HCT116 (cell line): ENCODE measurements around the gene ZNF280C. TPM values are rescaled to one million over a fixed set of nuclear protein-coding genes. Genes with fewer than 3 reads are reported as not detected.

Source experiments
- ATAC-seq: fragments of 200-7000 bp; cut with Tn5 transposase; 2 replicates; pipeline ENCODE4 v1.9.1; 2020; ENCODE audit warnings: mild to moderate bottlenecking, moderate library complexity
- BruUV-seq: library from RNA; stranded (reverse); fragments of 400-500 nt; replicated peaks from 2 replicates; lab custom pipeline; 2021; lab: Mats Ljungman, UMichigan
- CTCF ChIA-PET: fragments of 300-600 bp; sonication (Branson Sonifier 250); formaldehyde crosslinking; loops from one replicate; lab custom pipeline; 2021; ENCODE audit warnings: antibody characterized with exemption; lab: Charles Lee
- POLR2A ChIA-PET: fragments of 300-600, 350-600 bp; sonication (Branson Sonifier 250); formaldehyde crosslinking; loops from one replicate; lab custom pipeline; 2021; ENCODE audit warnings: antibody characterized with exemption; lab: Charles Lee
- RAD21 ChIA-PET, 2 experiments: fragments of 300-600 bp; sonication (Branson Sonifier 250); formaldehyde crosslinking; loops; one replicate each; lab custom pipeline; 2023; ENCODE audit warnings: low total read pairs in 2 of 2; ENCODE audit not compliant: uncharacterized antibody in 2 of 2, unreplicated experiment in 2 of 2, low non-redundant PET in 1 of 2; lab: Charles Lee
- DNase-seq: peaks from one replicate; pipeline ENCODE4 v3.0.0-alpha.2; 2010; ENCODE audit warnings: low read depth, low spot score
- H2AFZ ChIP-seq: fragments of 200-600 bp; shearing (Covaris generic), sonication (generic); 2 replicates; pipeline ENCODE4 v1.6.1; 2017; ENCODE audit warnings: low read depth, mixed run types, mixed read lengths, antibody characterized with exemption, low read length; ENCODE audit not compliant: poor library complexity, severe bottlenecking
- H3K27ac ChIP-seq: 2 replicates; pipeline ENCODE4 v1.5.1; 2012; ENCODE audit warnings: low read depth, low read length
- H3K27me3 ChIP-seq: fragments of 200-600 bp; sonication (generic); 2 replicates; pipeline ENCODE4 v1.6.1; 2016; ENCODE audit warnings: mixed run types, low read length, mixed read lengths; ENCODE audit not compliant: insufficient read depth
- H3K36me3 ChIP-seq, 2 experiments: fragments of 200-500 bp in 1 of 2; fragments of 200-600 bp in 1 of 2; sonication (Bioruptor generic) in 1 of 2; sonication (generic) in 1 of 2; 2 replicates each; pipeline versions ENCODE4 v1.5.1 to v1.6.1; 2014 to 2016; ENCODE audit warnings: low read length in 2 of 2, inconsistent platforms in 1 of 2, mixed read lengths in 1 of 2, mixed run types in 1 of 2; ENCODE audit not compliant: insufficient read depth in 2 of 2, control insufficient read depth in 1 of 2
- H3K4me1 ChIP-seq, 2 experiments: fragments of 200-600 bp in 1 of 2; sonication (generic) in 1 of 2; 2 replicates each; pipeline versions ENCODE4 v1.5.1 to v1.6.1; 2012 to 2017; ENCODE audit warnings: low read length in 2 of 2, inconsistent platforms in 1 of 2, mild to moderate bottlenecking in 1 of 2, mixed read lengths in 1 of 2, mixed run types in 1 of 2, moderate library complexity in 1 of 2; ENCODE audit not compliant: insufficient read depth in 2 of 2, control insufficient read depth in 1 of 2
- H3K4me2 ChIP-seq: fragments of 200-600 bp; sonication (generic); 2 replicates; pipeline ENCODE4 v1.6.1; 2017; ENCODE audit warnings: mixed run types, low read length, mixed read lengths
- H3K4me3 ChIP-seq, 2 experiments: fragments of 200-600 bp in 1 of 2; sonication (generic) in 1 of 2; replicated peaks in 1 of 2; 2 replicates each; pipeline ENCODE4 v1.5.1; 2011 to 2016; ENCODE audit warnings: low read length in 2 of 2, control low read depth in 1 of 2, low read depth in 1 of 2, mild to moderate bottlenecking in 1 of 2, mixed read lengths in 1 of 2, mixed run types in 1 of 2
- H3K79me2 ChIP-seq: fragments of 200-600 bp; sonication (generic); 2 replicates; pipeline ENCODE4 v1.6.1; 2017; ENCODE audit warnings: mild to moderate bottlenecking, mixed run types, low read length, moderate library complexity, mixed read lengths; ENCODE audit not compliant: insufficient read depth
- H3K9ac ChIP-seq: fragments of 200-600 bp; sonication (generic); 2 replicates; pipeline ENCODE4 v1.6.1; 2016; ENCODE audit warnings: low read length, mixed read lengths
- H3K9me2 ChIP-seq: fragments of 200-600 bp; sonication (generic), shearing (Covaris generic); 2 replicates; pipeline ENCODE4 v1.6.1; 2017; ENCODE audit warnings: mixed run types, mild to moderate bottlenecking, moderate library complexity; ENCODE audit not compliant: insufficient read depth
- H3K9me3 ChIP-seq, 2 experiments: fragments of 200-500 bp in 1 of 2; fragments of 200-600 bp in 1 of 2; sonication (Bioruptor generic) in 1 of 2; sonication (generic) in 1 of 2; 2 replicates each; pipeline ENCODE4 v1.6.1; 2014 to 2017; ENCODE audit warnings: low read length in 2 of 2, mixed read lengths in 2 of 2, inconsistent platforms in 1 of 2, low read depth in 1 of 2, mild to moderate bottlenecking in 1 of 2, mixed run types in 1 of 2, moderate library complexity in 1 of 2; ENCODE audit not compliant: control insufficient read depth in 1 of 2, insufficient read depth in 1 of 2
- H4K20me1 ChIP-seq: fragments of 200-600 bp; sonication (generic), shearing (Covaris generic); 2 replicates; pipeline ENCODE4 v1.6.1; 2017; ENCODE audit warnings: mixed run types, mild to moderate bottlenecking, moderate library complexity; ENCODE audit not compliant: insufficient read depth
- EZH2 ChIP-seq: fragments of 200-600 bp; sonication (generic); IDR thresholded peaks from 2 replicates; pipeline ENCODE4 v1.6.1; 2017; ENCODE audit warnings: antibody characterized with exemption, mixed run types
- FOSL1 ChIP-seq: IDR thresholded peaks from 2 replicates; pipeline ENCODE4 v1.6.1; 2012; ENCODE audit warnings: low read depth
- JUND ChIP-seq: IDR thresholded peaks from 2 replicates; pipeline ENCODE4 v1.6.1; 2012
- POLR2AphosphoS5 ChIP-seq: IDR thresholded peaks from 2 replicates; pipeline ENCODE4 v1.6.1; 2011; ENCODE audit warnings: mild to moderate bottlenecking, low read depth, low read length, moderate library complexity
- SRF ChIP-seq: IDR thresholded peaks from 2 replicates; pipeline ENCODE4 v1.6.1; 2012; ENCODE audit warnings: low read depth
- YY1 ChIP-seq: IDR thresholded peaks from 2 replicates; pipeline ENCODE4 v1.6.1; 2011; ENCODE audit warnings: low read length, low read depth, moderate library complexity, mild to moderate bottlenecking; ENCODE audit not compliant: insufficient replicate concordance; ENCODE audit errors: extremely low read depth
- ZFX ChIP-seq: fragments of 450-650 bp; IDR thresholded peaks from 2 replicates; pipeline ENCODE4 v1.6.1; 2017
- intact Hi-C: fragments of 100-400 bp; cut with micrococcal nuclease; formaldehyde crosslinking; loops from 2 replicates; pipeline ENCODE4 v1.10.0; 2022
- total RNA-seq: library from RNA; stranded (reverse); gene quantifications from one replicate; pipeline ENCODE4 v1.2.1, GENCODE V29; 2021; ENCODE audit not compliant: unreplicated experiment
- TF ChIP-seq, protein P1 (sequence below): IDR thresholded peaks from 2 replicates; pipeline ENCODE4 v1.6.1; 2011; ENCODE audit warnings: mild to moderate bottlenecking, low read length, moderate library complexity; ENCODE audit not compliant: insufficient replicate concordance; ENCODE audit errors: extremely low read depth
- TF ChIP-seq, protein P2 (sequence below): IDR thresholded peaks from 2 replicates; pipeline ENCODE4 v1.6.1; 2012; ENCODE audit warnings: low read depth
- TF ChIP-seq, protein P3 (sequence below): IDR thresholded peaks from 2 replicates; pipeline ENCODE4 v1.6.1; 2012
- TF ChIP-seq, protein P4 (sequence below): IDR thresholded peaks from 2 replicates; pipeline ENCODE4 v1.6.1; 2012
- TF ChIP-seq, protein P5 (sequence below), 3 experiments: fragments of 200-600 bp in 1 of 3; sonication (generic) in 1 of 3; IDR thresholded peaks in 2 of 3; conservative IDR thresholded peaks in 1 of 3; 2 replicates each; pipeline ENCODE4 v1.5.1; 2012 to 2017; ENCODE audit warnings: low read depth in 2 of 3, low read length in 2 of 3, antibody characterized with exemption in 1 of 3, borderline replicate concordance in 1 of 3, control low read depth in 1 of 3, mild to moderate bottlenecking in 1 of 3, mixed read lengths in 1 of 3, mixed run types in 1 of 3, moderate library complexity in 1 of 3; ENCODE audit not compliant: insufficient read depth in 1 of 3

ZNF280C gene
- total RNA-seq, 1 experiment from 2014 or later, result 12.3 TPM

DNA sequence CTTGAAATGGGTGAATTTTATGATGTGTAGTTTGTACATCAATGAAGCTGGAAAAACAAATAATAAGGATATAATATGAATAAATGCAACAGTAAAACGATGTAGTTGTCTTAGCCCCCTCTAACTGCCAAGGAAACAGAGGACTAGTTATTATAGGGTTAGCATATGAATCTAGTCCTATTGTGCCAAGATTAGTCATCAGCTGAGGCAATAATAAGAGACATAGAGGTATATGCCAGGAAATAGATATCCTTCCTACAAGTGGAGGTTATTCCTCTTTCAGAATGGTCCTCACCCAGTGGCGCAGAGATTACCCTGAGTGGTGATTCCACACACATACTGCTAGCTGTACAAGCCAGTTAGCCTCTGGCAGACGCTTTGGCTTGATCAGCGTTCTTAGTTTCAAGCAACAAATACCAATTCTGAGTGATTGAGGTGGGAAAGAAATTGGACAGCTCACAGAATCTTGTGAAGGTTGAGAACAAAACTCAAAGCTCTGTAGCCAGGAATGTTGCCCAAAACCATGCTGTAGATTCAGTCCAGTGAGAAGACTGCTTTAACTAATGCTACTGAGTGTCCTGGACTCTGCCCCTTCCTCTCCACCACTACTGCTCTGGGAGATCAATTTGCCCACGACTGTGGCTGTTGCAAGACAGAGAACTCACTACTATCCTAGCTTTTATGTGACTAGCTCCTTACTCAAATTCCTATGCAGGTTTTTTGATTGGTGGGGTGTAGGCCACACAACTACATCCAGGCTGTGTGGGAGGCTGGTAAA is 27.0 kb upstream of the ZNF280C start:
- Histone ChIP-seq H2AFZ (no peak overlapping the region), H4K20me1 (no peaks in the 10 kb centered on the region), H3K9me3 (no peaks in the 10 kb centered on the region), H3K27ac (no peak overlapping the region), H3K36me3 (no peaks in the 10 kb centered on the region)
- DNase-seq, result no peak
- intact Hi-C loops, result no loop called here
- ChIA-PET RAD21 (no interaction called here), POLR2A (no interaction called here)
- TF ChIP-seq FOSL1 (no peak), SRF (no peak), YY1 (no peak), POLR2AphosphoS5 (no peak), ZFX (no peak), JUND (no peak), EZH2 (no peak)
- TF ChIP-seq, protein P1, sequence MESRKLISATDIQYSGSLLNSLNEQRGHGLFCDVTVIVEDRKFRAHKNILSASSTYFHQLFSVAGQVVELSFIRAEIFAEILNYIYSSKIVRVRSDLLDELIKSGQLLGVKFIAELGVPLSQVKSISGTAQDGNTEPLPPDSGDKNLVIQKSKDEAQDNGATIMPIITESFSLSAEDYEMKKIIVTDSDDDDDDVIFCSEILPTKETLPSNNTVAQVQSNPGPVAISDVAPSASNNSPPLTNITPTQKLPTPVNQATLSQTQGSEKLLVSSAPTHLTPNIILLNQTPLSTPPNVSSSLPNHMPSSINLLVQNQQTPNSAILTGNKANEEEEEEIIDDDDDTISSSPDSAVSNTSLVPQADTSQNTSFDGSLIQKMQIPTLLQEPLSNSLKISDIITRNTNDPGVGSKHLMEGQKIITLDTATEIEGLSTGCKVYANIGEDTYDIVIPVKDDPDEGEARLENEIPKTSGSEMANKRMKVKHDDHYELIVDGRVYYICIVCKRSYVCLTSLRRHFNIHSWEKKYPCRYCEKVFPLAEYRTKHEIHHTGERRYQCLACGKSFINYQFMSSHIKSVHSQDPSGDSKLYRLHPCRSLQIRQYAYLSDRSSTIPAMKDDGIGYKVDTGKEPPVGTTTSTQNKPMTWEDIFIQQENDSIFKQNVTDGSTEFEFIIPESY, result no peak
- TF ChIP-seq, protein P2, sequence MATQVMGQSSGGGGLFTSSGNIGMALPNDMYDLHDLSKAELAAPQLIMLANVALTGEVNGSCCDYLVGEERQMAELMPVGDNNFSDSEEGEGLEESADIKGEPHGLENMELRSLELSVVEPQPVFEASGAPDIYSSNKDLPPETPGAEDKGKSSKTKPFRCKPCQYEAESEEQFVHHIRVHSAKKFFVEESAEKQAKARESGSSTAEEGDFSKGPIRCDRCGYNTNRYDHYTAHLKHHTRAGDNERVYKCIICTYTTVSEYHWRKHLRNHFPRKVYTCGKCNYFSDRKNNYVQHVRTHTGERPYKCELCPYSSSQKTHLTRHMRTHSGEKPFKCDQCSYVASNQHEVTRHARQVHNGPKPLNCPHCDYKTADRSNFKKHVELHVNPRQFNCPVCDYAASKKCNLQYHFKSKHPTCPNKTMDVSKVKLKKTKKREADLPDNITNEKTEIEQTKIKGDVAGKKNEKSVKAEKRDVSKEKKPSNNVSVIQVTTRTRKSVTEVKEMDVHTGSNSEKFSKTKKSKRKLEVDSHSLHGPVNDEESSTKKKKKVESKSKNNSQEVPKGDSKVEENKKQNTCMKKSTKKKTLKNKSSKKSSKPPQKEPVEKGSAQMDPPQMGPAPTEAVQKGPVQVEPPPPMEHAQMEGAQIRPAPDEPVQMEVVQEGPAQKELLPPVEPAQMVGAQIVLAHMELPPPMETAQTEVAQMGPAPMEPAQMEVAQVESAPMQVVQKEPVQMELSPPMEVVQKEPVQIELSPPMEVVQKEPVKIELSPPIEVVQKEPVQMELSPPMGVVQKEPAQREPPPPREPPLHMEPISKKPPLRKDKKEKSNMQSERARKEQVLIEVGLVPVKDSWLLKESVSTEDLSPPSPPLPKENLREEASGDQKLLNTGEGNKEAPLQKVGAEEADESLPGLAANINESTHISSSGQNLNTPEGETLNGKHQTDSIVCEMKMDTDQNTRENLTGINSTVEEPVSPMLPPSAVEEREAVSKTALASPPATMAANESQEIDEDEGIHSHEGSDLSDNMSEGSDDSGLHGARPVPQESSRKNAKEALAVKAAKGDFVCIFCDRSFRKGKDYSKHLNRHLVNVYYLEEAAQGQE, result no peak
- TF ChIP-seq, protein P3, sequence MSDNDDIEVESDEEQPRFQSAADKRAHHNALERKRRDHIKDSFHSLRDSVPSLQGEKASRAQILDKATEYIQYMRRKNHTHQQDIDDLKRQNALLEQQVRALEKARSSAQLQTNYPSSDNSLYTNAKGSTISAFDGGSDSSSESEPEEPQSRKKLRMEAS, result no peak
- TF ChIP-seq, protein P4, sequence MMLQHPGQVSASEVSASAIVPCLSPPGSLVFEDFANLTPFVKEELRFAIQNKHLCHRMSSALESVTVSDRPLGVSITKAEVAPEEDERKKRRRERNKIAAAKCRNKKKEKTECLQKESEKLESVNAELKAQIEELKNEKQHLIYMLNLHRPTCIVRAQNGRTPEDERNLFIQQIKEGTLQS, result no peak
- TF ChIP-seq, protein P5, sequence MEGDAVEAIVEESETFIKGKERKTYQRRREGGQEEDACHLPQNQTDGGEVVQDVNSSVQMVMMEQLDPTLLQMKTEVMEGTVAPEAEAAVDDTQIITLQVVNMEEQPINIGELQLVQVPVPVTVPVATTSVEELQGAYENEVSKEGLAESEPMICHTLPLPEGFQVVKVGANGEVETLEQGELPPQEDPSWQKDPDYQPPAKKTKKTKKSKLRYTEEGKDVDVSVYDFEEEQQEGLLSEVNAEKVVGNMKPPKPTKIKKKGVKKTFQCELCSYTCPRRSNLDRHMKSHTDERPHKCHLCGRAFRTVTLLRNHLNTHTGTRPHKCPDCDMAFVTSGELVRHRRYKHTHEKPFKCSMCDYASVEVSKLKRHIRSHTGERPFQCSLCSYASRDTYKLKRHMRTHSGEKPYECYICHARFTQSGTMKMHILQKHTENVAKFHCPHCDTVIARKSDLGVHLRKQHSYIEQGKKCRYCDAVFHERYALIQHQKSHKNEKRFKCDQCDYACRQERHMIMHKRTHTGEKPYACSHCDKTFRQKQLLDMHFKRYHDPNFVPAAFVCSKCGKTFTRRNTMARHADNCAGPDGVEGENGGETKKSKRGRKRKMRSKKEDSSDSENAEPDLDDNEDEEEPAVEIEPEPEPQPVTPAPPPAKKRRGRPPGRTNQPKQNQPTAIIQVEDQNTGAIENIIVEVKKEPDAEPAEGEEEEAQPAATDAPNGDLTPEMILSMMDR (IDR thresholded peaks at IDR 0.05 in 2 of 3, conservative IDR thresholded peaks at IDR 0.05 in 1 of 3; ENCODE audit: borderline replicate concordance in 1 of 3, insufficient read depth in 1 of 3, low read depth in 2 of 3, low read length in 2 of 3), result no peak
- TF ChIP-seq, all 23 proteins: peak for 0
- BruUV-seq, result no TSS peak
- no peak for ATAC-seq
- H3K27me3 ChIP-seq, result no peaks in the 10 kb centered on the region
- no peak overlapping the region for H3K9ac ChIP-seq
- H3K9me2 ChIP-seq, result no peaks in the 10 kb centered on the region
- CTCF ChIA-PET, result no interaction called here
- no peaks in the 10 kb centered on the region for H3K79me2 ChIP-seq
- no peak overlapping the region for H3K4me3 ChIP-seq
- H3K4me2 ChIP-seq, result no peak overlapping the region
- H3K4me1 ChIP-seq, result peaks cover 0 to 5% of the 10 kb centered on the region in 2 experiments; a peak in 1 of 4 replicates
